Measurements from ENCODE around the gene MOV10L1.

Gene MOV10L1

GRCh38 chr22:50058906-50059880, 30.6 kb upstream of the MOV10L1 start:
- in situ Hi-C loops (cut with HindIII; ENCODE audit: low sequenced_read_pairs): no loop called here

DNA sequence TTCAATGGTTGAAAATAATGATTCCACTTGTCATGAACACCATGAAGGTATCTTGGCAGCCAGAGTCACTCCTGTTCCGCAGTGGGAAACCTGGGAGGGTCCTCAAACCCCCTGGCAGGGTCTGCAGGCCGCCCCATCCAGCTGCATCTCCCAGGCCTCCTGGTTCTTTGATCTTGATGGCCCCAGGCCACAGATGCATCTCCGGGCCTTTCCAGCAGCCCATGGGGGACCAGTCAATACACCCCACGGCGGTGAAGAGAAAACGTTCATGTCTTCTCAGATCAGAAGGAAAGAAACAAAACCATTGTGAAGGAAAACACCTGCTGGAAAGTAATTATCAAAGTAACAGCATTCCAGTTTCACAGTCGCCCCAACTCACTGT, 29.9 kb upstream of the MOV10L1 start:
- in situ Hi-C loops (cut with HindIII; ENCODE audit: low sequenced_read_pairs): no loop called here

DNA sequence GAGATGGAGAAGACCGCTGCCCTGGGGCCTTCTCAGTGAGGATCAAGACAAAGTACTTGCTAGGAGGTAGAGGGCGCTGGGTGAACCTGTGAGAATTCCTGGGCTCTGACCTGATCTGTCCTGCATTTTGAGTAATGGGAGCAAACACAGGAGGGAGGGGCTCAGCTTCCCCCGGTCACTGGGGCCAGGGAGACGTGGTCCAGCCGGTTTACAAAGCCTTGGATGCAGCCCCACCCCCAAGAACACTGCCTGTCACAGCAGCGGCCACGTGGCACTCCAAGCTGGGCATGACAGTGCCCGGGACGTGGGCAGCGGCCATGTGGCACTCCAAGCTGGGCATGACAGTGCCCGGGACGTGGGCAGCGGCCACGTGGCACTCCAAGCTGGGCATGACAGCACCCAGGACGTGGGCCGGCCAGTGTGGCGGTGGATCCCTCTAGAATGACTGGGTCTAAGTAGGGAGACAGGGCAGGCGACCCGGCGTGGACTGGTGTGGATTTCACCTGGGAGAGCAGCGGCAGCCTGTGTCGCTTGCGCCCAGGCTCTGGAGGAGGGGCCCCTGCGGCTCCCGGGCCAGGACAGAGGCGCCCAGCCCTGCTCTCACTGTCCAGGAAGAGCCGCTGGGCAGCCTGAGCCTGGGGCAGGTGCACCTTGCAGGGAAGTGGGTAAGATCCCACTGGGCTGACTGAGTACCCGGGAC, 29.2 kb upstream of the MOV10L1 start:
- in situ Hi-C loops (cut with HindIII; ENCODE audit: low sequenced_read_pairs): no loop called here

- in situ Hi-C loops (cut with HindIII; ENCODE audit: low sequenced_read_pairs): no loop called here
Observed at GRCh38 chr22:50061141-50061823, 28.5 kb upstream of the MOV10L1 start.

DNA sequence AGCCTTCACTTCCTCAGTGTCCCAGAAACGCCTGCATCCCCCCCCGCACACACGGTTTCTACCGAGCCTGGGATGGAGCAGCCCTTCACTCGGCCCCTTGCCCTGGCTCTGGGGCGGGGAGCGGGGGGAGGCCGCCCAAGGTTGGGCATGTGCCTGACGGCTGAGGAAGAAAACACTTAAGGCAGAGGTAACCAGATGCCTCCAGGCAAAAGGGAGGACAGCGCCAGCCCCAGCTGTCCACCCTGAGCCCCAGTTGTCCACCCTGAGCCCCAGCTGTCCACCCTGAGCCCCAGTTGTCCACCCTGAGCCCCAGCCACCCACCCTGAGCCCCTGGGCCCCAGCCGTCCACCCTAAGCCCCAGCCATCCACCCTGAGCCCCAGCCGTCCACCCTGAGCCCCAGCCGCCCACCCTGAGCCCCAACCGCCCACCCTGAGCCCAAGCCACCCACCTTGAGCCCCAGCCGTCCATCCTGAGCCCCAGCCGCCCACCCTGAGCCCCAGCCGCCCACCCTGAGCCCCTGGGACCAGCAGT, 27.9 kb upstream of the MOV10L1 start:
- in situ Hi-C loops (cut with HindIII; ENCODE audit: low sequenced_read_pairs): no loop called here

DNA sequence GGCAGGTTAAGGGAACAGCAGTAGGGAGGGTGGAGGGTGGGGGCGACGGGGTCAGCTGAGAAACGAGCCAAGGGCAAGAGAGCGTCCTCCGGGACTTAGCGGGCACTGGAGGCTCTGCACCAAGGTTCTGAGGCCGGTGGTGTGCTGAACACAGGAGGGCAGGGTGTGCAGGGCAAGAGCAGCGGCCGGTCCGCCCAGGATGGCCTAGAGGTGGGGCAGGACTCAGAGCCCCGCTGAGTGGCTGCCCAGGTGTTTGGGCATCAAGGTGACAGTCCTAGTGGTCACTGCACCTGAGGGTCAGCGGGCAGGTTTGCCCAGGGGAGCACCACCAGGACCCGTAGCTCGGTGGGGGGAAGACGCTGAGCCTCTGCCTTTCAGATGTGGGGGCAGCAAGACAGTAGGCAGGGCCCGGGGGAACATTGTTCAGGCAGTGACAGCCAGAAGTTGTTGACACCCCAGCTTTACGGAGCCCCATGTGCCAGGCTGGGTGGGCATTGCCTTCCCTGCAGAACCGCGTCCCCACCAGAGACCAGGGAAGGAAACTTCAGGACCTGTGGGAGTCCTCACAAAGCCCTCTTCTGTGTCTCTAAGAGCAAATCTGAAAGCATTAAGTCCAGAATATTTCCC, 27.2 kb upstream of the MOV10L1 start:
- in situ Hi-C loops (cut with HindIII; ENCODE audit: low sequenced_read_pairs): no loop called here

DNA sequence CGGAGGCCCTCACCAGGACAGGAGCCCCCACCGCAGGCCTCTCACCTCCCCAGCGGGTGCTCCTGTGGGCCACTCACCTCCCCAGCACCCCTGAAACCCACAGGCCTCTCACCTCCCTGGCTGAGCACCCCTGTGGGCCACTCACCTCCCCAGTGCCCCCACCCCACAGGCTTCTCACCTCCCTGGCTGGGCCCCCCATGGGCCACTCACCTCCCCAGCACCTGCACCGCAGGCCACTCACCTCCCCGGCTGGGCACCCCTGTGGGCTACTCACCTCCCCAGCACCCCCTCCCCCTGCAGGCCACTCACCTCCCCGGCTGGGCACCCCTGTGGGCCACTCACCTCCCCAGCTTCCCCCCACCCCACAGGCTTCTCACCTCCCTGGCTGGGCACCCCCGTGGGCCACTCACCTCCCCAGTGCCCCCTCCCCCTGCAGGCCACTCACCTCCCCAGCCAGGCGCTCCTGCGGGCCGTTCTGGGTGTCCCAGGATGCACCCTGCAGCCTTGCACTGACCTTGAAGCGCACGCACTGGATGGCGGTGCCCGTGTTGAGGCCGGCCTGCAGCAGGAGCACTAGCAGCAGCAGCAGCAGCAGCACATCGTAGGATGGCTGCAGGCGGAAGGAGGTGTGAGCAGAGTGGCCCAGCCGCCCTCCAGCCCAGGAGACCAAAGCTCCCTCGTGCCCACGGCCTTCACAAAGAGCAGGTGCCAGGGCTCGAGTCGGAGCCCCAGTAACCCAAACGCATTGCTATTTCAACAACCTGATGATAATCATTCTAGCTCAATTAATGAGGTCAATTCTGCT, 26.0 kb upstream of the MOV10L1 start:
- in situ Hi-C loops (cut with HindIII; ENCODE audit: low sequenced_read_pairs): no loop called here

DNA sequence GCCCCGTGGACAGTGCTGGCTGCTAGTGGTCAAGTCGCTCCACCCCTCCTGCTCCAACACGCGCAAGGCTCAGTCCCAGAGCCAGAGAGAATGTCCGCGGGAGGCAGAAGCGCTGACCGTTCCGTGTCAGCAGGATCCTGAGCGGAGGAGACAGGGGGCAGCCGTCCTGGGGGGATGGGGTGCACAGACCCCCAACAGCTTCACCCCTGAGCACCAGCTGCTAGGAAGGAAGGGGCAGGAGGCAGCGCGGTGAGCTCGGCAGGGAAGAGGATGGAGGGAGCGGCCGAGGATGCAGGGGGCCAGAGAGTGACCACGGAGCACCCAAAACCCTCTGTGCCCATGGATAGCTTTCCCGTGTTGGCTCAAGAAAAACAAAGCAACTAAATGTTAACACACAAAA, 25.4 kb upstream of the MOV10L1 start:
- in situ Hi-C loops (cut with HindIII; ENCODE audit: low sequenced_read_pairs): no loop called here

DNA sequence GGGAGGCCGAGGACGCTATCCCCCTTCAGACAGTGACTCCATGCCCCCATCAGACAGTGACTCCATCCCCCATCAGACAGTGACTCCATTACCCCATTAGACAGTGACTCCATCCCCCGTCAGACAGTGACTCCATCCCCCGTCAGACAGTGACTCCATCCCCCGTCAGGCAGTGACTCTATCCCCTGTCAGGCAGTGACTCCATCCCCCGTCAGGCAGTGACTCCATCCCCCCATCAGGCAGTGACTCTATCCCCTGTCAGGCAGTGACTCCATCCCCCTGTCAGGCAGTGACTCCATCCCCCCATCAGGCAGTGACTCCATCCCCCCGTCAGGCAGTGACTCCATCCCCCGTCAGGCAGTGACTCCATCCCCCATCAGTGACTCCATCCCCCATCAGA, 22.6 kb upstream of the MOV10L1 start:
- in situ Hi-C loops (cut with HindIII; ENCODE audit: low sequenced_read_pairs): no loop called here

- in situ Hi-C loops (cut with HindIII; ENCODE audit: low sequenced_read_pairs): no loop called here
Observed at GRCh38 chr22:50068096-50068495, 21.7 kb upstream of the MOV10L1 start.

GRCh38 chr22:50070366-50070765, 19.4 kb upstream of the MOV10L1 start:
- in situ Hi-C loops (cut with HindIII; ENCODE audit: low sequenced_read_pairs): no loop called here

GRCh38 chr22:50071432-50072166, 18.2 kb upstream of the MOV10L1 start:
- in situ Hi-C loops (cut with HindIII; ENCODE audit: low sequenced_read_pairs): no loop called here

GRCh38 chr22:50072167-50072555, 17.6 kb upstream of the MOV10L1 start:
- in situ Hi-C loops (cut with HindIII; ENCODE audit: low sequenced_read_pairs): no loop called here

- in situ Hi-C loops (cut with HindIII; ENCODE audit: low sequenced_read_pairs): no loop called here
Observed at GRCh38 chr22:50072714-50073538, 16.9 kb upstream of the MOV10L1 start.

- in situ Hi-C loops (cut with HindIII; ENCODE audit: low sequenced_read_pairs): no loop called here
Observed at GRCh38 chr22:50074056-50074455, 15.8 kb upstream of the MOV10L1 start.

- in situ Hi-C loops (cut with HindIII; ENCODE audit: low sequenced_read_pairs): no loop called here
Observed at GRCh38 chr22:50074551-50075530, 15.0 kb upstream of the MOV10L1 start.

Data from DLD1 (cell line).